Ascending aorta (tissue), 2 donors: Measurements from ENCODE around the gene PGAP1. TPM values are rescaled to one million over a fixed set of nuclear protein-coding genes. Genes with fewer than 3 reads are reported as not detected.

Experiments used
- DNase-seq, 2 donors: peaks; one replicate each; pipeline ENCODE4 v3.0.0-alpha.2; 2019; ENCODE audit warnings: low spot score in 2 of 2
- H3K27ac ChIP-seq, 2 donors: fragments of 200-600 bp; sonication (generic); one replicate each; pipeline ENCODE4 v1.5.1; 2016 to 2017; ENCODE audit warnings: mild to moderate bottlenecking in 1 of 2
- H3K27me3 ChIP-seq: fragments of 200-600 bp; sonication (generic); one replicate; pipeline ENCODE4 v1.5.1; 2017
- H3K36me3 ChIP-seq, 2 donors: fragments of 200-600 bp; sonication (generic); one replicate each; pipeline ENCODE4 v1.5.1; 2016
- H3K4me1 ChIP-seq, 2 donors: fragments of 200-600 bp; sonication (generic); one replicate each; pipeline ENCODE4 v1.5.1; 2016 to 2017; ENCODE audit warnings: mild to moderate bottlenecking in 1 of 2
- H3K4me3 ChIP-seq, 2 donors: fragments of 200-600 bp; sonication (generic); one replicate each; pipeline ENCODE4 v1.5.1; 2016 to 2017; ENCODE audit warnings: mild to moderate bottlenecking in 1 of 2
- H3K9me3 ChIP-seq, 2 donors: fragments of 200-600 bp; sonication (generic); one replicate each; pipeline ENCODE4 v1.5.1; 2016
- CTCF ChIP-seq, 3 experiments: fragments of 200-600 bp in 2 of 3; fragments of 450-650 bp in 1 of 3; sonication (generic) in 2 of 3; IDR thresholded peaks; one replicate each; pipeline ENCODE4 v1.5.1; 2016 to 2019; ENCODE audit warnings: antibody characterized with exemption in 3 of 3, mild to moderate bottlenecking in 1 of 3, moderate library complexity in 1 of 3
- intact Hi-C: fragments of 100-400 bp; cut with DNase I; formaldehyde crosslinking; loops from one replicate; pipeline ENCODE4 v1.15.1; 2023
- total RNA-seq: library from RNA; depleted of rRNA; stranded (reverse); fragments of >200 nt; gene quantifications from one replicate; pipeline ENCODE4 v1.1.0, GENCODE V29; 2016

PGAP1 gene
- total RNA-seq, 1 donor from 2014 or later, result 2.3 TPM

- Histone ChIP-seq H3K36me3 (peaks cover 2 to 19% of the 10 kb centered on the region in 2 donors), H3K27ac (no peak overlapping the region), H3K27me3 (no peaks in the 10 kb centered on the region), H3K9me3 (no peaks in the 10 kb centered on the region), H3K4me1 (no peaks in the 10 kb centered on the region), H3K4me3 (no peak overlapping the region)
- no peak for DNase-seq
- intact Hi-C loops, result no loop called here
- no peak for TF ChIP-seq CTCF (IDR thresholded peaks at IDR 0.05)
Observed at GRCh38 chr2:196902828-196903227, 23.7 kb downstream of the PGAP1 start.

- H3K4me3 ChIP-seq, result no peak overlapping the region
- no peaks in the 10 kb centered on the region for H3K9me3 ChIP-seq
- TF ChIP-seq CTCF (IDR thresholded peaks at IDR 0.05), result no peak
- H3K36me3 ChIP-seq, result peaks cover 2 to 19% of the 10 kb centered on the region in 2 donors
- no peak overlapping the region for H3K27ac ChIP-seq
- no peaks in the 10 kb centered on the region for H3K4me1 ChIP-seq
- no peak for DNase-seq
- no peaks in the 10 kb centered on the region for H3K27me3 ChIP-seq
- intact Hi-C loops, result no loop called here
Observed at GRCh38 chr2:196900843-196901242, 25.7 kb downstream of the PGAP1 start.

- intact Hi-C loops, result no loop called here
- no peaks in the 10 kb centered on the region for H3K4me1 ChIP-seq
- H3K27ac ChIP-seq, result no peak overlapping the region
- DNase-seq, result no peak
- H3K27me3 ChIP-seq, result no peaks in the 10 kb centered on the region
- H3K4me3 ChIP-seq, result no peak overlapping the region
- no peak for TF ChIP-seq CTCF (IDR thresholded peaks at IDR 0.05)
- peaks cover 2 to 19% of the 10 kb centered on the region in 2 donors for H3K36me3 ChIP-seq
- no peaks in the 10 kb centered on the region for H3K9me3 ChIP-seq
Observed at GRCh38 chr2:196899976-196900375, 26.5 kb downstream of the PGAP1 start.

GRCh38 chr2:196891136-196891535 is 35.4 kb downstream of the PGAP1 start:
- Histone ChIP-seq H3K36me3 (peaks cover 0 to 10% of the 10 kb centered on the region in 2 donors), H3K27ac (no peak overlapping the region), H3K4me3 (no peak overlapping the region), H3K27me3 (no peaks in the 10 kb centered on the region), H3K9me3 (no peaks in the 10 kb centered on the region), H3K4me1 (no peaks in the 10 kb centered on the region)
- no peak for DNase-seq
- intact Hi-C loops, result no loop called here
- TF ChIP-seq CTCF (IDR thresholded peaks at IDR 0.05), result no peak

GRCh38 chr2:196887431-196887830 is 39.1 kb downstream of the PGAP1 start:
- H3K27me3 ChIP-seq, result no peaks in the 10 kb centered on the region
- no peaks in the 10 kb centered on the region for H3K9me3 ChIP-seq
- H3K4me3 ChIP-seq, result no peak overlapping the region
- TF ChIP-seq CTCF (IDR thresholded peaks at IDR 0.05), result no peak
- DNase-seq, result no peak
- H3K27ac ChIP-seq, result no peak overlapping the region
- peaks cover 0 to 22% of the 10 kb centered on the region in 2 donors for H3K36me3 ChIP-seq
- intact Hi-C loops, result no loop called here
- no peaks in the 10 kb centered on the region for H3K4me1 ChIP-seq

- intact Hi-C loops, result no loop called here
Observed at GRCh38 chr2:196884368-196884767, 42.1 kb downstream of the PGAP1 start.

More at GRCh38 chr2:196884368-196884767, 42.1 kb downstream of the PGAP1 start:
- no peak for TF ChIP-seq CTCF (IDR thresholded peaks at IDR 0.05)
- Histone ChIP-seq H3K4me1 (no peaks in the 10 kb centered on the region), H3K36me3 (peaks cover 0 to 34% of the 10 kb centered on the region in 2 donors), H3K27ac (no peak overlapping the region), H3K4me3 (no peak overlapping the region), H3K9me3 (no peaks in the 10 kb centered on the region), H3K27me3 (no peaks in the 10 kb centered on the region)
- DNase-seq, result no peak
